Adrenal gland (tissue), 12 donors: ENCODE measurements around the gene CHD9. TPM values are rescaled to one million over a fixed set of nuclear protein-coding genes. Genes with fewer than 3 reads are reported as not detected.

ENCODE experiments used
- DNase-seq, 7 donors: peaks; one replicate each; pipeline ENCODE4 v3.0.0-alpha.2; 2019 to 2020
- H3K27ac ChIP-seq, 5 donors: fragments of 200-600 bp; sonication (generic) in 4 of 5; 1 replicate in 3 of 5; 2 replicates in 2 of 5; pipeline versions ENCODE4 v1.5.1 to v1.8.0; 2016 to 2020; ENCODE audit warnings: mild to moderate bottlenecking in 1 of 5
- H3K27me3 ChIP-seq: fragments of 200-600 bp; 2 replicates; pipeline ENCODE4 v1.8.0; 2021
- H3K36me3 ChIP-seq, 2 donors: fragments of 200-600 bp; replicated peaks in 1 of 2; 1 replicate in 1 of 2; 2 replicates in 1 of 2; pipeline versions ENCODE4 v1.5.1 to v1.8.0; 2018 to 2022
- H3K4me1 ChIP-seq, 2 donors: fragments of 200-600 bp; replicated peaks in 1 of 2; 1 replicate in 1 of 2; 2 replicates in 1 of 2; pipeline versions ENCODE4 v1.5.1 to v1.8.0; 2018 to 2021
- H3K4me3 ChIP-seq, 4 donors: fragments of 200-600 bp; sonication (generic) in 3 of 4; one replicate each; pipeline ENCODE4 v1.5.1; 2016 to 2018
- H3K9me3 ChIP-seq, 3 donors: fragments of 200-600 bp; sonication (generic) in 1 of 3; replicated peaks in 1 of 3; 1 replicate in 2 of 3; 2 replicates in 1 of 3; pipeline versions ENCODE4 v1.5.1 to v1.8.0; 2016 to 2021
- CTCF ChIP-seq, 6 experiments: fragments of 450-650 bp in 4 of 6; fragments of 200-600 bp in 2 of 6; sonication (generic) in 1 of 6; IDR thresholded peaks; 1 replicate in 5 of 6; 2 replicates in 1 of 6; pipeline versions ENCODE4 v1.5.1 to v1.8.0; 2016 to 2021; ENCODE audit warnings: antibody characterized with exemption in 6 of 6, mild to moderate bottlenecking in 2 of 6, moderate library complexity in 1 of 6
- POLR2A ChIP-seq, 2 donors: fragments of 450-650 bp; IDR thresholded peaks; one replicate each; pipeline ENCODE4 v1.6.1; 2017; ENCODE audit warnings: antibody characterized with exemption in 2 of 2, mild to moderate bottlenecking in 2 of 2, moderate library complexity in 1 of 2
- WGBS, 4 donors: extraction: QIAGEN DNeasy Blood & Tissue Kit in 2 of 4; methylation state at CpG; one replicate each; pipeline versions ENCODE4 v1.1.5 to v1.1.7; 2013 to 2017; 5-methylcytosine and 5-hydroxymethylcytosine counted together
- intact Hi-C, 2 donors: fragments of 100-400 bp; cut with DNase I; formaldehyde crosslinking; loops; one replicate each; pipeline versions ENCODE4 v1.14.1 to v1.15.0; 2022 to 2023
- polyA plus RNA-seq, 3 donors: library from polyadenylated mRNA; stranded (reverse); fragments of 200-250 nt in 2 of 3; fragments of 350-450 nt in 1 of 3; fragmentation: Illumina TruSeq in 1 of 3; extraction: RNeasy Lipid Tissue Mini Kit (QIAGEN cat#74804) in 1 of 3; gene quantifications; one replicate each; pipeline ENCODE4 v1.2.3, GENCODE V29; 2013 to 2014
- total RNA-seq, 9 donors: library from RNA; depleted of rRNA in 4 of 9; stranded (reverse); fragments of >200 nt in 4 of 9; fragments of 120-200 nt in 1 of 9; fragmentation: NEBNext Ultra II Directional in 1 of 9; extraction: Animal tissue kit (Norgen Biotek cat#: 25700) in 1 of 9; gene quantifications; one replicate each; pipeline versions ENCODE4 v1.1.0 to v1.2.4, GENCODE V29; 2013 to 2023
- donor health status: healthy with polysubstance abuse.
- donor health status: Bipolar disorder and iron deficiency.
- donor health status: DM: yes; HTN: yes; CAD: no.
- donor health status: DM: no; HTN: no; CAD: no.
- donor health status: DM: no; HTN: no; CAD: no.
- donor health status: DM: yes; HTN: yes; CAD: no.

CHD9 gene
- total and polyA plus RNA-seq, 12 donors, result 10.0 to 95.9 (median 54.7) TPM

GRCh38 chr16:53213542-53213941, 158.8 kb downstream of the CHD9 start:
- TF ChIP-seq POLR2A (IDR thresholded peaks at IDR 0.05), result no peak
- no peak for TF ChIP-seq CTCF (IDR thresholded peaks at IDR 0.05)
- Histone ChIP-seq H3K4me1 (peaks cover 20 to 89% of the 10 kb centered on the region in 2 donors), H3K4me3 (peak overlapping the region in 1 of 4 donors; percentile 13), H3K36me3 (no peaks in the 10 kb centered on the region), H3K9me3 (peaks cover 0 to 4% (median 0%) of the 10 kb centered on the region in 3 donors), H3K27me3 (no peaks in the 10 kb centered on the region), H3K27ac (no peak overlapping the region)
- 25 to 44% (median 33%) methylated on average over 2 of the region's 2 CpGs for WGBS, 4 donors
- intact Hi-C loops, result no loop called here
- no peak for DNase-seq

GRCh38 chr16:53216798-53217197, 162.0 kb downstream of the CHD9 start:
- WGBS, 4 donors, result 31 to 40% (median 36%) methylated on average over 2 of the region's 2 CpGs
- no peak overlapping the region for H3K4me3 ChIP-seq
- no peaks in the 10 kb centered on the region for H3K27me3 ChIP-seq
- intact Hi-C loops, result no loop called here
- no peak overlapping the region for H3K27ac ChIP-seq
- TF ChIP-seq POLR2A (IDR thresholded peaks at IDR 0.05) (no peak), CTCF (IDR thresholded peaks at IDR 0.05) (no peak)
- H3K9me3 ChIP-seq, result no peaks in the 10 kb centered on the region
- no peaks in the 10 kb centered on the region for H3K36me3 ChIP-seq
- peaks cover 24 to 88% of the 10 kb centered on the region in 2 donors for H3K4me1 ChIP-seq
- DNase-seq, result no peak

- TF ChIP-seq CTCF (IDR thresholded peaks at IDR 0.05), result no peak
- TF ChIP-seq POLR2A (IDR thresholded peaks at IDR 0.05), result no peak
- intact Hi-C loops, result no loop called here
- no peak overlapping the region for H3K4me3 ChIP-seq
These were observed 164.6 kb downstream of the CHD9 start for GRCh38 chr16:53219371-53219770.

GRCh38 chr16:53219795-53220454, 165.1 kb downstream of the CHD9 start:
- Histone ChIP-seq H3K9me3 (no peaks in the 10 kb centered on the region), H3K4me3 (no peak overlapping the region), H3K4me1 (peaks cover 17 to 71% of the 10 kb centered on the region in 2 donors), H3K27ac (peak overlapping the region in 4 of 5 donors; percentile 18 to 48 (median 39)), H3K27me3 (no peaks in the 10 kb centered on the region), H3K36me3 (peaks cover 0 to 17% of the 10 kb centered on the region in 2 donors)
- 35 to 50% (median 47%) methylated on average over 2 of the region's 2 CpGs for WGBS, 4 donors
- DNase-seq, result no peak
- intact Hi-C loops, result no loop called here
- TF ChIP-seq POLR2A (IDR thresholded peaks at IDR 0.05), result no peak
- TF ChIP-seq CTCF (IDR thresholded peaks at IDR 0.05), result no peak

More at GRCh38 chr16:53219371-53219770, 164.6 kb downstream of the CHD9 start:
- WGBS, 4 donors, result 62 to 70% (median 67%) methylated on average over 4 of the region's 4 CpGs
- DNase-seq, result no peak
- no peaks in the 10 kb centered on the region for H3K9me3 ChIP-seq
- H3K4me1 ChIP-seq, result peaks cover 17 to 67% of the 10 kb centered on the region in 2 donors
- H3K27me3 ChIP-seq, result no peaks in the 10 kb centered on the region
- H3K27ac ChIP-seq, result peak overlapping the region in 2 of 5 donors; percentile 37 to 48
- H3K36me3 ChIP-seq, result peaks cover 0 to 17% of the 10 kb centered on the region in 2 donors
